ENCODE measurements around the gene NPR1.

NPR1 gene

GRCh38 chr1:153685544-153686340 lies 7.3 kb downstream of the NPR1 start:
- no peak for TF ChIP-seq CTCF (IDR thresholded peaks at IDR 0.05; ENCODE audit: low read depth, low read length, poor library complexity, severe bottlenecking)
- no peak for TF ChIP-seq EZH2phosphoT487 (IDR thresholded peaks at IDR 0.05; ENCODE audit: borderline replicate concordance, low read length)
- H3K4me2 ChIP-seq (ENCODE audit: low read length), result no peak overlapping the region
- H3K4me1 ChIP-seq (ENCODE audit: control insufficient read depth, low read length), result peaks cover 8% of the 10 kb centered on the region; the same call in 1 of the 2 replicates
- H4K20me1 ChIP-seq (ENCODE audit: control insufficient read depth, insufficient read depth, low read depth, low read length), result no peaks in the 10 kb centered on the region
- H3K27ac ChIP-seq (ENCODE audit: low read depth, low read length), result no peak overlapping the region
- no peaks in the 10 kb centered on the region for H3K9me2 ChIP-seq (replicated peaks; ENCODE audit: control insufficient read depth, low read length)
- H3K27me3 ChIP-seq (ENCODE audit: control insufficient read depth, low read length), result peaks cover 40% of the 10 kb centered on the region
- H3K36me3 ChIP-seq (ENCODE audit: control insufficient read depth, low read length), result no peaks in the 10 kb centered on the region
- H3F3A ChIP-seq (ENCODE audit: control insufficient read depth, insufficient read depth), result no peaks in the 10 kb centered on the region
- no peaks in the 10 kb centered on the region for H3K79me2 ChIP-seq (ENCODE audit: control insufficient read depth, low read length)
- H3K9me3 ChIP-seq (ENCODE audit: control insufficient read depth, insufficient read depth, low read length), result no peaks in the 10 kb centered on the region
- H3K4me3 ChIP-seq (ENCODE audit: low read length), result no peak overlapping the region

GRCh38 chr1:153687346-153688125 lies 9.0 kb downstream of the NPR1 start:
- no peaks in the 10 kb centered on the region for H4K20me1 ChIP-seq (ENCODE audit: control insufficient read depth, insufficient read depth, low read depth, low read length)
- peaks cover 27% of the 10 kb centered on the region for H3K27me3 ChIP-seq (ENCODE audit: control insufficient read depth, low read length)
- no peaks in the 10 kb centered on the region for H3K36me3 ChIP-seq (ENCODE audit: control insufficient read depth, low read length)
- H3K9me3 ChIP-seq (ENCODE audit: control insufficient read depth, insufficient read depth, low read length), result no peaks in the 10 kb centered on the region
- H3K4me2 ChIP-seq (ENCODE audit: low read length), result no peak overlapping the region
- no peak for TF ChIP-seq EZH2phosphoT487 (IDR thresholded peaks at IDR 0.05; ENCODE audit: borderline replicate concordance, low read length)
- TF ChIP-seq CTCF (IDR thresholded peaks at IDR 0.05; ENCODE audit: low read depth, low read length, poor library complexity, severe bottlenecking), result no peak
- H3K4me3 ChIP-seq (ENCODE audit: low read length), result no peak overlapping the region
- no peak overlapping the region for H3K27ac ChIP-seq (ENCODE audit: low read depth, low read length)
- no peaks in the 10 kb centered on the region for H3F3A ChIP-seq (ENCODE audit: control insufficient read depth, insufficient read depth)
- H3K79me2 ChIP-seq (ENCODE audit: control insufficient read depth, low read length), result no peaks in the 10 kb centered on the region
- H3K4me1 ChIP-seq (ENCODE audit: control insufficient read depth, low read length), result peaks cover 11% of the 10 kb centered on the region; the same call in 1 of the 2 replicates
- H3K9me2 ChIP-seq (replicated peaks; ENCODE audit: control insufficient read depth, low read length), result no peaks in the 10 kb centered on the region

GRCh38 chr1:153688276-153688675 lies 9.8 kb downstream of the NPR1 start:
- Histone ChIP-seq H3K9me3 (ENCODE audit: control insufficient read depth, insufficient read depth, low read length) (no peaks in the 10 kb centered on the region), H3K4me1 (ENCODE audit: control insufficient read depth, low read length) (peaks cover 11% of the 10 kb centered on the region; the same call in 1 of the 2 replicates), H3K27ac (ENCODE audit: low read depth, low read length) (no peak overlapping the region), H3K9me2 (replicated peaks; ENCODE audit: control insufficient read depth, low read length) (no peaks in the 10 kb centered on the region), H3K27me3 (ENCODE audit: control insufficient read depth, low read length) (peaks cover 22% of the 10 kb centered on the region), H4K20me1 (ENCODE audit: control insufficient read depth, insufficient read depth, low read depth, low read length) (no peaks in the 10 kb centered on the region), H3K4me3 (ENCODE audit: low read length) (no peak overlapping the region), H3K4me2 (ENCODE audit: low read length) (no peak overlapping the region), H3F3A (ENCODE audit: control insufficient read depth, insufficient read depth) (no peaks in the 10 kb centered on the region), H3K79me2 (ENCODE audit: control insufficient read depth, low read length) (no peaks in the 10 kb centered on the region), H3K36me3 (ENCODE audit: control insufficient read depth, low read length) (no peaks in the 10 kb centered on the region)
- no peak for TF ChIP-seq EZH2phosphoT487 (IDR thresholded peaks at IDR 0.05; ENCODE audit: borderline replicate concordance, low read length)
